Pancreas (tissue), 10 donors: ENCODE results near the gene FRZB. TPM values are rescaled to one million over a fixed set of nuclear protein-coding genes. Genes with fewer than 3 reads are reported as not detected.

Experiments
- ATAC-seq, 4 donors: fragments of 200-7000 bp; cut with Tn5 transposase; one replicate each; pipeline versions ENCODE4 v1.8.0 to v1.9.1; 2020; ENCODE audit warnings: mild to moderate bottlenecking in 4 of 4, moderate library complexity in 4 of 4
- DNase-seq, 6 donors: peaks; one replicate each; pipeline ENCODE4 v3.0.0-alpha.2; 2020
- FAIRE-seq: peaks from 2 replicates; lab custom pipeline; 2012; peaks lifted over from hg19 to GRCh38; lab: Jason Lieb, UNC
- H3K27ac ChIP-seq, 4 donors: fragments of 200-600 bp; sonication (generic); 1 replicate in 3 of 4; 2 replicates in 1 of 4; pipeline versions ENCODE4 v1.5.0 to v1.8.0; 2020
- H3K27me3 ChIP-seq, 4 donors: fragments of 200-600 bp; one replicate each; pipeline ENCODE4 v1.8.0; 2021
- H3K36me3 ChIP-seq, 3 donors: fragments of 200-600 bp; sonication (generic) in 1 of 3; one replicate each; pipeline versions ENCODE4 v1.5.0 to v1.8.0; 2020 to 2021
- H3K4me1 ChIP-seq, 3 donors: fragments of 200-600 bp; one replicate each; pipeline ENCODE4 v1.8.0; 2021
- H3K4me3 ChIP-seq, 4 donors: fragments of 200-600 bp; sonication (generic) in 2 of 4; one replicate each; pipeline versions ENCODE4 v1.5.0 to v1.8.0; 2020 to 2021
- H3K9me3 ChIP-seq, 4 donors: fragments of 200-600 bp; one replicate each; pipeline ENCODE4 v1.8.0; 2021
- CTCF ChIP-seq, 4 donors: fragments of 200-600 bp; sonication (generic) in 3 of 4; IDR thresholded peaks; one replicate each; pipeline versions ENCODE4 v1.5.0 to v1.8.0; 2021; ENCODE audit warnings: antibody characterized with exemption in 4 of 4
- WGBS, 2 donors: extraction: QIAGEN DNeasy Blood & Tissue Kit; methylation state at CpG; one replicate each; pipeline ENCODE4 v1.1.7; 2013; 5-methylcytosine and 5-hydroxymethylcytosine counted together
- intact Hi-C, 3 donors: fragments of 100-400 bp; cut with DNase I; formaldehyde crosslinking; loops; one replicate each; pipeline versions ENCODE4 v1.11.1 to v1.14.2; 2022
- polyA plus RNA-seq, 2 donors: library from polyadenylated mRNA; stranded (reverse); fragments of 200-250 nt; gene quantifications; one replicate each; pipeline ENCODE4 v1.2.3, GENCODE V29; 2013
- total RNA-seq, 6 donors: library from RNA; stranded (reverse); fragmentation: NEBNext Ultra II Directional in 4 of 6; extraction: Animal tissue kit (Norgen Biotek cat#: 25700) in 4 of 6; gene quantifications; one replicate each; pipeline versions ENCODE4 v1.2.1 to v1.2.4, GENCODE V29; 2021 to 2023
- donor health status: healthy with polysubstance abuse.
- donor health status: DM: no; HTN: no; CAD: no; lungs with moderate emphysema.
- donor health status: DM: no; HTN: no; CAD: no.
- donor health status: control.
- donor health status: control.
- donor health status: Bipolar disorder and iron deficiency.
- donor health status: DM: yes; HTN: yes; CAD: no.
- donor health status: DM: no; HTN: no; CAD: no.
- donor health status: DM: no; HTN: no; CAD: no.
- donor health status: DM: yes; HTN: yes; CAD: no.

The FRZB gene
- total RNA-seq (1 to 10 TPM in 2 of 6 donors, under 1 TPM in 4; 0.35 to 2.2 (median 0.60) TPM), polyA plus RNA-seq (1 to 10 TPM in 1 of 2 donors, under 1 TPM in 1; 0.87 to 3.5 TPM)

GRCh38 chr2:182866461-182867406, at the start of gene FRZB:
TSS of gene FRZB (minus strand) at chr2:182866637. CDS start at chr2:182866552, 85 bp downstream.
- no peaks in the 10 kb centered on the region for H3K9me3 ChIP-seq
- H3K27me3 ChIP-seq = no peaks in the 10 kb centered on the region
- H3K4me1 ChIP-seq = peaks cover 0 to 5% (median 0%) of the 10 kb centered on the region in 3 donors
- FAIRE-seq (no peak), DNase-seq (peak; percentile 7 to 73 (median 43)), ATAC-seq (peak; percentile 55 to 88 (median 81))
- no peaks in the 10 kb centered on the region for H3K36me3 ChIP-seq
- 9 to 16% methylated on average over 53 to 57 of the region's 57 CpGs for WGBS, 2 donors
- H3K27ac ChIP-seq = no peak within 1 kb of the TSS
- intact Hi-C loops = no loop called here
- peak within 1 kb of the TSS in 3 of 4 donors; percentile 10 to 34 (median 17) for H3K4me3 ChIP-seq
- no peak for TF ChIP-seq CTCF (IDR thresholded peaks at IDR 0.05)

GRCh38 chr2:182915369-182916326, 49.2 kb upstream of the FRZB start:
- FAIRE-seq (no peak), DNase-seq (no peak), ATAC-seq (no peak)
- H3K36me3 ChIP-seq = peaks cover 0 to 5% (median 0%) of the 10 kb centered on the region in 3 donors
- 92 to 93% methylated on average over 6 of the region's 6 CpGs for WGBS, 2 donors
- H3K27ac ChIP-seq = no peak overlapping the region
- intact Hi-C loops = no loop called here
- no peak for TF ChIP-seq CTCF (IDR thresholded peaks at IDR 0.05)
- H3K4me1 ChIP-seq = no peaks in the 10 kb centered on the region
- H3K9me3 ChIP-seq = no peaks in the 10 kb centered on the region
- no peak overlapping the region for H3K4me3 ChIP-seq
- no peaks in the 10 kb centered on the region for H3K27me3 ChIP-seq

DNA sequence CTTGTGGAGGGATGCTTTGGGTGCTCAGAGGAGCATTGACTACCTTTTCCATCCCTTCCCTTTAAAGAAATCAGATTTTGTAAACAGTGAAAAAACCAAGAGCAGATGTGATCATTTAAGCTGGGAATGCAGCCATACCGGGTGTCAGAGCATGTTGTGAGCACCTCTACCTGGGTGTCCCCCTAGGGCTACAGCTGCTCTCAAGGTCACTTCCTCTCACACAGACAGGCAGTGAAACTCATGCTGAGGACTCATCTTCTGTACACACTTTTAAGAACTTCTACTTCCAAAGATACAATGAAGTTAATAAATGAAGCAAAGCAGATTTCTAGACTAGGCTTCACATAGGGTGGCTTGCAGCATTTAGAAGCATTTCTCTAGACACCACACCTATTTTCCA, 48.4 kb upstream of the FRZB start:
- peak in 3 of 4 donors; percentile 16 to 66 (median 49) for ATAC-seq
- intact Hi-C loops = no loop called here
- Histone ChIP-seq H3K27ac (no peak overlapping the region), H3K27me3 (no peaks in the 10 kb centered on the region), H3K36me3 (peaks cover 0 to 5% (median 0%) of the 10 kb centered on the region in 3 donors), H3K4me1 (no peaks in the 10 kb centered on the region), H3K9me3 (no peaks in the 10 kb centered on the region), H3K4me3 (no peak overlapping the region)
- FAIRE-seq = no peak
- TF ChIP-seq CTCF (IDR thresholded peaks at IDR 0.05) = no peak
- 9 to 25% methylated on average over 1 of the region's 1 CpG for WGBS, 2 donors
- no peak for DNase-seq

DNA sequence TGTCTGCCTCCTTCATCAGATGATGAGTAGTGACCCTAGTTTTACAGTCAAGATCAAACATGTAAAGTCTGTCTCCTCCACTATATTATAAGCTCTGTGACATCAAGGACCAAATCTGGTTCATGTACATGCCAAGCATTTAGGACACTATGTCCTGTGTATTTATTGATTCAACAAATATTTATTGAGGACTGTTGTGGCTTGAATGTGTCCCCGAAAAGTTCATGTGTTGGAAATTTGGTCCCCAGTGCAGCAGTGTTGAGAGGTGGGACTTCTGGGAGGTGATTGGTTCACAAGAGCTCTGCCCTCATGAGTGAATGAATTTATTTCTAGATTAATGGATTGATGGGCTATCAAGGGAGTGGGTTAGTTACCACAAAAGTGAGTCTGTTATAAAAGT, 46.6 kb upstream of the FRZB start:
- WGBS, 2 donors = 76 to 96% methylated on average over 1 of the region's 1 CpG
- H3K27ac ChIP-seq = no peak overlapping the region
- no peak for ATAC-seq
- peaks cover 0 to 5% (median 0%) of the 10 kb centered on the region in 3 donors for H3K36me3 ChIP-seq
- no peaks in the 10 kb centered on the region for H3K9me3 ChIP-seq
- no peak for DNase-seq
- intact Hi-C loops = no loop called here
- no peak overlapping the region for H3K4me3 ChIP-seq
- no peak for TF ChIP-seq CTCF (IDR thresholded peaks at IDR 0.05)
- H3K4me1 ChIP-seq = no peaks in the 10 kb centered on the region
- FAIRE-seq = no peak
- no peaks in the 10 kb centered on the region for H3K27me3 ChIP-seq
